B cell (primary cell): ENCODE data around the gene IDI2. TPM values are rescaled to one million over a fixed set of nuclear protein-coding genes. Genes with fewer than 3 reads are reported as not detected.

Source experiments
- ATAC-seq: fragments of 200-7000 bp; cut with Tn5 transposase; one replicate; pipeline ENCODE4 v1.10.0; 2021; ENCODE audit warnings: low read depth, mild to moderate bottlenecking, moderate number of reproducible peaks, moderate library complexity
- CTCF ChIA-PET: fragments of 350-600 bp; sonication (Branson Sonifier 250); formaldehyde crosslinking; loops from one replicate; lab custom pipeline; 2021; ENCODE audit warnings: antibody characterized with exemption, inconsistent platforms; lab: Charles Lee
- POLR2A ChIA-PET: fragments of 350-600 bp; sonication (Branson Sonifier 250); formaldehyde crosslinking; loops from one replicate; lab custom pipeline; 2021; ENCODE audit warnings: antibody characterized with exemption; lab: Charles Lee
- DNase-seq: peaks from one replicate; pipeline ENCODE4 v3.0.0; 2013
- H2AFZ ChIP-seq: 2 replicates; pipeline ENCODE4 v1.6.1; 2012; ENCODE audit warnings: mild to moderate bottlenecking, low read depth, low read length; ENCODE audit not compliant: insufficient read depth, poor library complexity, severe bottlenecking
- H3K27ac ChIP-seq, 2 donors: 1 replicate in 1 of 2; 2 replicates in 1 of 2; pipeline ENCODE4 v1.5.1; 2012 to 2013; ENCODE audit warnings: low read length in 2 of 2, mild to moderate bottlenecking in 2 of 2, moderate library complexity in 1 of 2
- H3K27me3 ChIP-seq, 4 experiments: fragments of 200-600 bp in 1 of 4; sonication (generic) in 1 of 4; replicated peaks in 1 of 4; 1 replicate in 2 of 4; 2 replicates in 2 of 4; pipeline versions ENCODE4 v1.6.1 to v1.7.0; 2013 to 2016; ENCODE audit warnings: low read length in 3 of 4, mild to moderate bottlenecking in 2 of 4, mixed read lengths in 1 of 4, moderate library complexity in 1 of 4; ENCODE audit not compliant: insufficient read depth in 4 of 4, control insufficient read depth in 3 of 4; ENCODE audit errors: control extremely low read depth in 1 of 4
- H3K36me3 ChIP-seq, 2 experiments: replicated peaks in 1 of 2; 1 replicate in 1 of 2; 2 replicates in 1 of 2; pipeline versions ENCODE4 v1.6.1 to v1.7.1; 2013; ENCODE audit warnings: low read length in 1 of 2; ENCODE audit not compliant: insufficient read depth in 2 of 2, control insufficient read depth in 1 of 2; ENCODE audit errors: control extremely low read depth in 1 of 2, extremely low read depth in 1 of 2
- H3K4me1 ChIP-seq, 2 donors: fragments of 200-600 bp in 1 of 2; sonication (generic) in 1 of 2; 1 replicate in 1 of 2; 2 replicates in 1 of 2; pipeline versions ENCODE4 v1.5.1 to v1.6.1; 2013 to 2017; ENCODE audit warnings: low read length in 2 of 2; ENCODE audit not compliant: control insufficient read depth in 2 of 2, insufficient read depth in 2 of 2
- H3K4me2 ChIP-seq: replicated peaks from 2 replicates; pipeline ENCODE3; 2012; ENCODE audit warnings: mild to moderate bottlenecking, low read depth, low read length; ENCODE audit not compliant: poor library complexity, severe bottlenecking
- H3K4me3 ChIP-seq, 5 experiments: fragments of 200-600 bp in 1 of 5; sonication (generic) in 1 of 5; 1 replicate in 3 of 5; 2 replicates in 2 of 5; pipeline versions ENCODE4 v1.5.1 to v1.7.0; 2011 to 2016; ENCODE audit warnings: low read length in 4 of 5, mild to moderate bottlenecking in 4 of 5, low read depth in 2 of 5, control low read depth in 1 of 5, moderate library complexity in 1 of 5; ENCODE audit not compliant: insufficient read depth in 1 of 5; ENCODE audit errors: control extremely low read depth in 1 of 5, extremely low read depth in 1 of 5
- H3K79me2 ChIP-seq: fragments of 200-600 bp; sonication (generic); one replicate; pipeline ENCODE4 v1.6.0; 2016; ENCODE audit warnings: low read length; ENCODE audit not compliant: control insufficient read depth, insufficient read depth
- H3K9ac ChIP-seq: fragments of 200-600 bp; sonication (generic); 2 replicates; pipeline ENCODE4 v1.6.1; 2017; ENCODE audit warnings: mild to moderate bottlenecking, low read length, moderate library complexity
- H3K9me3 ChIP-seq, 3 donors: one replicate each; pipeline versions ENCODE4 v1.6.1 to v1.7.1; 2013; ENCODE audit warnings: low read length in 2 of 3; ENCODE audit not compliant: control insufficient read depth in 2 of 3, insufficient read depth in 1 of 3; ENCODE audit errors: control extremely low read depth in 1 of 3
- H4K20me1 ChIP-seq: 2 replicates; pipeline ENCODE4 v1.6.0; 2012; ENCODE audit warnings: mild to moderate bottlenecking, low read length; ENCODE audit not compliant: insufficient read depth, control insufficient read depth, poor library complexity, severe bottlenecking
- H3K27ac Mint-ChIP-seq: one replicate; pipeline ENCODE4 v1.8.0; 2021; ENCODE audit warnings: mixed read lengths
- H3K27me3 Mint-ChIP-seq: one replicate; pipeline ENCODE4 v1.8.0; 2021; ENCODE audit warnings: mixed read lengths
- H3K4me1 Mint-ChIP-seq: one replicate; pipeline ENCODE4 v1.8.0; 2021; ENCODE audit warnings: mixed read lengths
- H3K4me3 Mint-ChIP-seq: one replicate; pipeline ENCODE4 v1.8.0; 2021; ENCODE audit warnings: mixed read lengths
- H3K9me3 Mint-ChIP-seq: one replicate; pipeline ENCODE4 v1.8.0; 2022; ENCODE audit warnings: mixed read lengths; ENCODE audit not compliant: insufficient read depth
- EZH2 ChIP-seq: IDR thresholded peaks from 2 replicates; pipeline ENCODE4 v1.6.1; 2012; ENCODE audit warnings: borderline replicate concordance, low read depth, mild to moderate bottlenecking, moderate library complexity, low read length; ENCODE audit not compliant: insufficient read depth, poor library complexity, severe bottlenecking
- WGBS: methylation state at CpG from one replicate; pipeline ENCODE4 v1.1.5; 2013; ENCODE audit warnings: missing lambda C conversion rate; ENCODE audit not compliant: insufficient coverage; 5-methylcytosine and 5-hydroxymethylcytosine counted together
- intact Hi-C: fragments of 100-400 bp; cut with micrococcal nuclease; formaldehyde crosslinking; loops from one replicate; pipeline ENCODE4 v1.10.0; 2022
- polyA plus RNA-seq: library from polyadenylated mRNA; depleted of rRNA; stranded (reverse); fragments of >200 nt; gene quantifications from 2 replicates; pipeline ENCODE4 v1.2.3, GENCODE V29; 2012
- total RNA-seq, 2 donors: library from RNA; stranded (reverse); fragments of 120-200 nt in 1 of 2; gene quantifications; 1 replicate in 1 of 2; 2 replicates in 1 of 2; pipeline versions ENCODE4 v1.2.3 to v1.2.4, GENCODE V29; 2013 to 2022
- TF ChIP-seq, protein P1 (sequence below): fragments of 200-600 bp; IDR thresholded peaks from one replicate; pipeline ENCODE4 v1.8.0; 2022; ENCODE audit warnings: antibody characterized with exemption, mild to moderate bottlenecking

IDI2 gene
- total and polyA plus RNA-seq, 2 donors (not counting 1 experiment from before 2014, with no cell fraction given): not detected

DNA sequence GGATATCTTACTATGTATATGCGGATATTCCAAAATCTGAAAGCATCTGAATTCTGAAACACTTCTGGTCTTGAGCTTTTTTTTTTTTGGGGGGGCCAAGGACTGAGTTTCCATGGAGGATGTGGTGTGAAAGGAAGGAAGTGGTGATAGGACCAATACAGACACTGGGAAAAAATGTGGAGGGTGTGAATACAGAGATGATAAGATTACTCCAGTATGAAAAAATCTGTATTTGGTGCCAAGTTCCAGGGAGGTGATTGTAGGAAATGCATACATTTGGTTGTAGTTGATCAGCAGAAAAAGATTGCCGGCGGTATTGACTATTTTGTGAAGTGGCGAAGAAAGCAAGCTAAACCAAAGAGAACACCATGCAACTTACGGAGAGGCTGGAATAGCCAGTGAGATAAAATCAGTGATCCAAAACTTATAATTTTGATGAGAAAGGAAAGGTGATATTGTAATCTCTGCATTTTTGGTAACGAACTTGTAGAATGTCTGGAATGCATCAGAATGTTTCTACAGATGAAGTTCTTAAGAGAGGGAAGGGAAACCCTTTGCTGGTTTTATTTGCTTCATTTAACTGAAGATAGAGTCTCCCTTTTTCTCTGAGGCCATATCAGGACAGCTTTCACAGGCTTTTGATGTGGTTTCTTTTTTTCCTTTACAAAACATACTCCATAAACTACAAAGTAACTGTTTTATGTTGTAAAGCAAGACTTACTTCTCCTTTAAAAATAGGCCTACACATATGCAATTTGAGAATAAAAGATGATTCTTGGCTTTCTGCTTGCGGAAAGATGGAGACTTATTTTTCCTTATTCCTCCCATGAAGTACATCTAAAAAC, 36.5 kb upstream of the IDI2 start:
- ChIA-PET POLR2A (interaction anchor here (0.7 kb wide), 1 partner anchor 14 kb away, joined by 3 read pairs; the partner anchor contains the start of gene IDI1), CTCF (interaction anchor here (0.7 kb wide), 1 partner anchor 120 kb away, joined by 5 read pairs; no protein-coding TSS in a partner anchor)
- intact Hi-C loops: no loop called here
- TF ChIP-seq, protein P1, sequence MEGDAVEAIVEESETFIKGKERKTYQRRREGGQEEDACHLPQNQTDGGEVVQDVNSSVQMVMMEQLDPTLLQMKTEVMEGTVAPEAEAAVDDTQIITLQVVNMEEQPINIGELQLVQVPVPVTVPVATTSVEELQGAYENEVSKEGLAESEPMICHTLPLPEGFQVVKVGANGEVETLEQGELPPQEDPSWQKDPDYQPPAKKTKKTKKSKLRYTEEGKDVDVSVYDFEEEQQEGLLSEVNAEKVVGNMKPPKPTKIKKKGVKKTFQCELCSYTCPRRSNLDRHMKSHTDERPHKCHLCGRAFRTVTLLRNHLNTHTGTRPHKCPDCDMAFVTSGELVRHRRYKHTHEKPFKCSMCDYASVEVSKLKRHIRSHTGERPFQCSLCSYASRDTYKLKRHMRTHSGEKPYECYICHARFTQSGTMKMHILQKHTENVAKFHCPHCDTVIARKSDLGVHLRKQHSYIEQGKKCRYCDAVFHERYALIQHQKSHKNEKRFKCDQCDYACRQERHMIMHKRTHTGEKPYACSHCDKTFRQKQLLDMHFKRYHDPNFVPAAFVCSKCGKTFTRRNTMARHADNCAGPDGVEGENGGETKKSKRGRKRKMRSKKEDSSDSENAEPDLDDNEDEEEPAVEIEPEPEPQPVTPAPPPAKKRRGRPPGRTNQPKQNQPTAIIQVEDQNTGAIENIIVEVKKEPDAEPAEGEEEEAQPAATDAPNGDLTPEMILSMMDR: no peak
- no peak for TF ChIP-seq EZH2
- H3K27me3 Mint-ChIP-seq: no peaks in the 10 kb centered on the region
- Histone ChIP-seq H2AFZ (no peak overlapping the region), H3K9ac (no peak overlapping the region), H4K20me1 (peaks cover 39% of the 10 kb centered on the region), H3K9me3 (no peaks in the 10 kb centered on the region), H3K27ac (no peak overlapping the region), H3K4me1 (peaks cover 8 to 11% of the 10 kb centered on the region in 2 donors), H3K36me3 (peaks cover 3 to 14% of the 10 kb centered on the region in 2 experiments), H3K27me3 (no peaks in the 10 kb centered on the region), H3K79me2 (peaks cover 78% of the 10 kb centered on the region), H3K4me3 (no peak overlapping the region), H3K4me2 (no peak overlapping the region)
- no peaks in the 10 kb centered on the region for H3K9me3 Mint-ChIP-seq
- ATAC-seq (no peak), DNase-seq (no peak)
- peaks cover 33% of the 10 kb centered on the region for H3K4me1 Mint-ChIP-seq
- H3K27ac Mint-ChIP-seq: no peak overlapping the region
- 93% methylated on average over 5 of the region's 7 CpGs for WGBS
- no peak overlapping the region for H3K4me3 Mint-ChIP-seq

DNA sequence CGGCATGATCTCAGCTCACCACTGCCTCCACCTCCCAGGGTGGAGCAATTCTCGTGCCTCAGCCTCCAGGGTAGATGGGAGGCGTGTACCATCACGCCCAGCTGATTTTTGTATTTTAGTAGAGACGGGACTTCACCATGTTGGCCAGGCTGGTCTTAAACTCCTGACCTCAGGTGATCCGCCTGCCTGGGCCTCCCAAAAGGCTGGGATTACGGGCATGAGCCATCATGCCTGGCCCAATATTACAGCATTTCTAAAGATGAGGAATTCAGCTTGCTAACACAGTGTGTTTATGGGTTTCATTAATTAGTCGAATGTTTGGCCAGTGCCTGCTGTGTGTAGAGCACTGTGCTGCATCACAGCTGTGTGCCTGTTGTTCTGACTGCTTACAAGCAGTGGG, 34.2 kb upstream of the IDI2 start:
- no peak overlapping the region for H3K4me3 Mint-ChIP-seq
- H3K79me2 ChIP-seq: peaks cover 94% of the 10 kb centered on the region
- H4K20me1 ChIP-seq: peaks cover 39% of the 10 kb centered on the region
- peaks cover 47% of the 10 kb centered on the region for H3K4me1 Mint-ChIP-seq
- CTCF ChIA-PET: no interaction called here
- WGBS: 96% methylated on average over 7 of the region's 8 CpGs
- no peak overlapping the region for H2AFZ ChIP-seq
- peaks cover 3 to 14% of the 10 kb centered on the region in 2 experiments for H3K36me3 ChIP-seq
- H3K9me3 ChIP-seq: no peaks in the 10 kb centered on the region
- peaks cover 13 to 24% of the 10 kb centered on the region in 2 donors for H3K4me1 ChIP-seq
- no peak for ATAC-seq
- no peak overlapping the region for H3K4me3 ChIP-seq
- no peaks in the 10 kb centered on the region for H3K9me3 Mint-ChIP-seq
- H3K27me3 Mint-ChIP-seq: no peaks in the 10 kb centered on the region
- POLR2A ChIA-PET: no interaction called here
- intact Hi-C loops: no loop called here
- H3K27ac ChIP-seq: no peak overlapping the region
- no peak overlapping the region for H3K4me2 ChIP-seq
- no peak overlapping the region for H3K9ac ChIP-seq
- no peak overlapping the region for H3K27ac Mint-ChIP-seq
- no peak for DNase-seq
- no peaks in the 10 kb centered on the region for H3K27me3 ChIP-seq
- TF ChIP-seq, protein P1: no peak
- TF ChIP-seq EZH2: no peak
